Mucosa of descending colon (tissue), 3 donors: ENCODE measurements around the gene GALNT12. TPM values are rescaled to one million over a fixed set of nuclear protein-coding genes. Genes with fewer than 3 reads are reported as not detected.

Experiments
- ATAC-seq: fragments of 200-7000 bp; cut with Tn5 transposase; one replicate; pipeline ENCODE4 v1.9.1; 2020; ENCODE audit warnings: mild to moderate bottlenecking, moderate library complexity
- DNase-seq, 3 donors: peaks; one replicate each; pipeline ENCODE4 v3.0.0-alpha.2; 2020
- H3K36me3 ChIP-seq: fragments of 200-600 bp; one replicate; pipeline ENCODE4 v1.8.0; 2021; ENCODE audit warnings: low read depth, mild to moderate bottlenecking
- H3K4me1 ChIP-seq: fragments of 200-600 bp; one replicate; pipeline ENCODE4 v1.8.0; 2021; ENCODE audit warnings: low read depth, mild to moderate bottlenecking
- H3K4me3 ChIP-seq: fragments of 200-600 bp; one replicate; pipeline ENCODE4 v1.8.0; 2021; ENCODE audit warnings: mild to moderate bottlenecking
- H3K9me3 ChIP-seq: fragments of 200-600 bp; one replicate; pipeline ENCODE4 v1.8.0; 2021; ENCODE audit warnings: mild to moderate bottlenecking
- intact Hi-C, 2 donors: fragments of 100-400 bp; cut with DNase I in 1 of 2; cut with micrococcal nuclease in 1 of 2; formaldehyde crosslinking; loops; one replicate each; pipeline versions ENCODE4 v1.11.0 to v1.11.1; 2022; cut with DNase I, micrococcal nuclease
- total RNA-seq, 3 donors: library from RNA; stranded (reverse); fragmentation: NEBNext Ultra II Directional in 2 of 3; extraction: Animal tissue kit (Norgen Biotek cat#: 25700) in 2 of 3; gene quantifications; one replicate each; pipeline versions ENCODE4 v1.2.1 to v1.2.4, GENCODE V29; 2021 to 2023
- TF ChIP-seq, protein P1 (sequence below): fragments of 200-600 bp; IDR thresholded peaks from one replicate; pipeline ENCODE4 v1.8.0; 2022; ENCODE audit warnings: antibody characterized with exemption, mild to moderate bottlenecking
- donor health status: DM: no; HTN: no; CAD: no; lungs with moderate emphysema.
- donor health status: DM: no; HTN: no; CAD: no.
- donor health status: DM: no; HTN: yes; CAD: no.

GALNT12 gene
- total RNA-seq, 3 donors from 2014 or later: 54.6 to 139 (median 121) TPM

DNA sequence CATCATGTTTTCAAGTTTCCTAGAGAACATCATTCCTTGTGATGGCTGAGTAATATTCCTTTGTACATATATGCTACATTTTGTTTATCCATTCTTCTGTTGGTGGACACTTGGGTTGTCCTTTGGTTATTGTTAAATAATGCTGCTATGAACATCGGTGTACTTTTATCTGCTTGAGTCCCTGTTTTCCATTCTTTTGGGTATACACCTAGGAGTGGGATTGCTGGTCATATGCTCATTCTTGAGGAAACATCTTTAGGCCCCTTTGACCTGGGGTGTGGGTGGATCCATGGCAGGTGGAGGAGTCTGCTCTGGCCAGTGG lies 25.3 kb downstream of the GALNT12 start:
- H3K4me1 ChIP-seq: no peaks in the 10 kb centered on the region
- H3K36me3 ChIP-seq: no peaks in the 10 kb centered on the region
- ATAC-seq: no peak
- DNase-seq: no peak
- no peaks in the 10 kb centered on the region for H3K9me3 ChIP-seq
- TF ChIP-seq, protein P1, sequence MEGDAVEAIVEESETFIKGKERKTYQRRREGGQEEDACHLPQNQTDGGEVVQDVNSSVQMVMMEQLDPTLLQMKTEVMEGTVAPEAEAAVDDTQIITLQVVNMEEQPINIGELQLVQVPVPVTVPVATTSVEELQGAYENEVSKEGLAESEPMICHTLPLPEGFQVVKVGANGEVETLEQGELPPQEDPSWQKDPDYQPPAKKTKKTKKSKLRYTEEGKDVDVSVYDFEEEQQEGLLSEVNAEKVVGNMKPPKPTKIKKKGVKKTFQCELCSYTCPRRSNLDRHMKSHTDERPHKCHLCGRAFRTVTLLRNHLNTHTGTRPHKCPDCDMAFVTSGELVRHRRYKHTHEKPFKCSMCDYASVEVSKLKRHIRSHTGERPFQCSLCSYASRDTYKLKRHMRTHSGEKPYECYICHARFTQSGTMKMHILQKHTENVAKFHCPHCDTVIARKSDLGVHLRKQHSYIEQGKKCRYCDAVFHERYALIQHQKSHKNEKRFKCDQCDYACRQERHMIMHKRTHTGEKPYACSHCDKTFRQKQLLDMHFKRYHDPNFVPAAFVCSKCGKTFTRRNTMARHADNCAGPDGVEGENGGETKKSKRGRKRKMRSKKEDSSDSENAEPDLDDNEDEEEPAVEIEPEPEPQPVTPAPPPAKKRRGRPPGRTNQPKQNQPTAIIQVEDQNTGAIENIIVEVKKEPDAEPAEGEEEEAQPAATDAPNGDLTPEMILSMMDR: no peak
- no peak overlapping the region for H3K4me3 ChIP-seq
- intact Hi-C loops: no loop called here

- Histone ChIP-seq H3K9me3 (no peaks in the 10 kb centered on the region), H3K36me3 (no peaks in the 10 kb centered on the region), H3K4me1 (no peaks in the 10 kb centered on the region), H3K4me3 (no peak overlapping the region)
- no peak for ATAC-seq
- TF ChIP-seq, protein P1: no peak
- intact Hi-C loops: no loop called here
- DNase-seq: no peak
These were observed 25.9 kb downstream of the GALNT12 start for GRCh38 chr9:98833090-98833956.

- intact Hi-C loops: no loop called here
- no peaks in the 10 kb centered on the region for H3K36me3 ChIP-seq
- no peaks in the 10 kb centered on the region for H3K4me1 ChIP-seq
- TF ChIP-seq, protein P1: no peak
- DNase-seq (no peak), ATAC-seq (no peak)
- H3K4me3 ChIP-seq: no peak overlapping the region
- H3K9me3 ChIP-seq: no peaks in the 10 kb centered on the region
These were observed 26.9 kb downstream of the GALNT12 start for GRCh38 chr9:98834386-98834785.

- H3K4me1 ChIP-seq: no peaks in the 10 kb centered on the region
- no peak overlapping the region for H3K4me3 ChIP-seq
- no peak for ATAC-seq
- no peaks in the 10 kb centered on the region for H3K36me3 ChIP-seq
- no peaks in the 10 kb centered on the region for H3K9me3 ChIP-seq
- intact Hi-C loops: no loop called here
- TF ChIP-seq, protein P1: no peak
- no peak for DNase-seq
These were observed 28.7 kb downstream of the GALNT12 start for GRCh38 chr9:98836206-98836605.

DNA sequence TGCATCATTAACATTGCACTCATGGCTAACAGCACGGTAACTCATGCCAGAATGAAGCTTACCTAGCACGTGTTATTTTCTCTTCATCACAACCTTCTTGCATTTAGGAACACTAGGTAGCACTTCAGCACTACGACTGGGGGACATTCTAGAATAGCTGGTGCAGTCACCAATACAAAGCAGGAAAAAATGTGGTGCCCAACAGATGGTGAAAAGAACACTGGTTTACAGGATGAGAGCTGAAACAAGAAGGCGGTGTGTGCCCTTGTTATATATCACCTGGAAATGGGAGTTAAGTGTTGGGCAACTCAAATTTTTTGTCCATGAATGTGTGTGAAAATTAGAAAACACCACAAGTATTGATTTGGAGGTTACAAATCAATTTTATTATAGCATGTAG lies 30.0 kb downstream of the GALNT12 start:
- no peaks in the 10 kb centered on the region for H3K4me1 ChIP-seq
- intact Hi-C loops: no loop called here
- H3K9me3 ChIP-seq: no peaks in the 10 kb centered on the region
- DNase-seq (no peak), ATAC-seq (no peak)
- TF ChIP-seq, protein P1: no peak
- no peak overlapping the region for H3K4me3 ChIP-seq
- no peaks in the 10 kb centered on the region for H3K36me3 ChIP-seq
